NCI-H1417 (cell line): ENCODE data around the gene EIF2B1.
"Not testable (repeated sequence)": the region's sequence is repeated elsewhere in the genome, so short reads cannot be mapped to it uniquely, and the experiment has no call there.

ENCODE experiments used
- DNase-seq, 3 experiments: peaks; one replicate each; lab custom pipeline; 2025; lab: John Stamatoyannopoulos, UW

Gene EIF2B1

DNA sequence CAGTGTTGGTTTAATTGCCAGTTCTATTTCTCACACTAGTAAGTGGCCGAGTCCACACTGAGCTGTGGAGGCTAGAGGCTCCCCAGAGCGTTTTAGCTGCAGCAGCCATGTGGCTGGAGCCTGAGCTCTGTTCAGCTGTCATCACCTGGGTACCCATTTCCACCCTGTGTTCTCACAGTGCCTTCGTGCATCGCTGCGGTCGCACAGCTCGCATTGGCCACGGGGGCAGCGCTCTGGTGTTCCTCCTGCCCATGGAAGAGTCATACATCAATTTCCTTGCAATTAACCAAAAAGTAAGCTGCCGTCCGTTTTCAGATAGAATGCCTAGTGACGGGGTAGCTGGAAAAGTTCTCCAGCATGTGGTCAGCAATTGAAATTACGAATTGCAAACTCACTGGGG, 15.9 kb downstream of the EIF2B1 start:
- DNase-seq = no peak

GRCh38 chr12:123617144-123617543, 16.3 kb downstream of the EIF2B1 start:
- DNase-seq = no peak

GRCh38 chr12:123614531-123614930, 19.0 kb downstream of the EIF2B1 start:
- DNase-seq = no peak

GRCh38 chr12:123614110-123614509, 19.4 kb downstream of the EIF2B1 start:
- DNase-seq = no peak

DNA sequence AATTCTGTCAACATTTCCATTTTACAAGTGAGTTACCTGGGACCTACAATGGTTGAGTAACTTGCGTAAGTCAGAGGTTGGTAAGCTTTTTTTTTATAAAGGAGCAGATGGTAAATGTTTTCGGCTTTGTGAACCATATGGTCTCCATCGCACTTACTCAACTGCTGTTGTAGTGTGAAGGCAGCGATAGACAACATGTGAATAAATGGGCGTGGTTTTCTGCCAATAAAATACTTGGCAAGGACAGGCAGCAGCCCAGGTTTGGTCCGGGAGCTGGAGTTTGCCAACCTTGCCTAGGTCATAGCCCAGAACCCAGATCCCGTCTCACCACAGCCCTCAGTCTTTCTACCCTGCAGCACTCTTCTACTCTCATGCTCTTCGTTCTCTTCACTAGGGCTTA, 25.3 kb downstream of the EIF2B1 start:
- no peak for DNase-seq

- no peak for DNase-seq
Observed at GRCh38 chr12:123607756-123608155, 25.7 kb downstream of the EIF2B1 start.

DNA sequence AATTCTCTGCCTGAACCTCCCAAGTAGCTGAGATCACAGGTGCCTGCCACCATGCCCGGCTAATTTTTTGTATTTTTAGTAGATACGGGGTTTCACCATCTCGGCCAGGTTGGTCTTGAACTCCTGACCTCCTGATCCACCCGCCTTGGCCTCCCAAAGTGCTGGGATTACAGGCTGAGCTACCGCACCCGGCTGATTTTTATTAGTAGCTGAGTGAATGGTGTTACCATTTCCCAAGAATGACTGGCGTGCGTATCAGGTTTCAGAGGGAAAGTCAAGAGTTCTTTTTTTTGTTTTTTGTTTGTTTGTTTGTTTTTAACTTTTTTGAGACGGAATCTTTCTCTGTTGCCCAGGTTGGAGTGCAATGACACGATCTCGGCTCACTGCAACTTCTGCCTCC, 30.0 kb downstream of the EIF2B1 start:
- not testable (repeated sequence) for DNase-seq

DNA sequence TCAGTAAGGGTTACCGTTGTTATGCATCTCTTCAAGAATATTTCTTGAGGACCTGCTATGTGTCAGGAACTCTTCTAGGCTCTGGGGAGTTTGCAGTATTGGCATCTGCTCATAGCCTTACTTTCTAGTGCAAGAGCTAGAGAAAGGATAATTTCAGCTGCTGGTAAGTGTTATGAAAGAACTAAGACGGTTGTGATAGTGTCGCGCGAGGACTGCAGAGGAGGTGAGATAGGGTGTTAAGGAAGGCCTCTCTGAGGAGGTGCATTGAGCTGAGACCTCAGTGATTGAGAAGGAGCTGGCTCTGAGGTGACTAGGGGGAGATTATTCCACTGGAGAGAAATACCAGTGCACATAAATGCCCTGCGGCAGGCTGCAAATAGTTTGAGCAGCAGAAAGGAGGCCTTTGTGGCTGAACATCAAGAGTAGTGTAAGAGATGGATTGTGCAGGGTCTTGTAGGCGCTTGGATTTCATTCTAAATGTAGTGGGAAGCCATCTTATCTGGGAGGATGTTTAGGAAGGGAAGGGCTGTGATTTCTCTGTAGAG, 30.8 kb downstream of the EIF2B1 start:
- DNase-seq = peak in 1 of 3 experiments; percentile 43

DNA sequence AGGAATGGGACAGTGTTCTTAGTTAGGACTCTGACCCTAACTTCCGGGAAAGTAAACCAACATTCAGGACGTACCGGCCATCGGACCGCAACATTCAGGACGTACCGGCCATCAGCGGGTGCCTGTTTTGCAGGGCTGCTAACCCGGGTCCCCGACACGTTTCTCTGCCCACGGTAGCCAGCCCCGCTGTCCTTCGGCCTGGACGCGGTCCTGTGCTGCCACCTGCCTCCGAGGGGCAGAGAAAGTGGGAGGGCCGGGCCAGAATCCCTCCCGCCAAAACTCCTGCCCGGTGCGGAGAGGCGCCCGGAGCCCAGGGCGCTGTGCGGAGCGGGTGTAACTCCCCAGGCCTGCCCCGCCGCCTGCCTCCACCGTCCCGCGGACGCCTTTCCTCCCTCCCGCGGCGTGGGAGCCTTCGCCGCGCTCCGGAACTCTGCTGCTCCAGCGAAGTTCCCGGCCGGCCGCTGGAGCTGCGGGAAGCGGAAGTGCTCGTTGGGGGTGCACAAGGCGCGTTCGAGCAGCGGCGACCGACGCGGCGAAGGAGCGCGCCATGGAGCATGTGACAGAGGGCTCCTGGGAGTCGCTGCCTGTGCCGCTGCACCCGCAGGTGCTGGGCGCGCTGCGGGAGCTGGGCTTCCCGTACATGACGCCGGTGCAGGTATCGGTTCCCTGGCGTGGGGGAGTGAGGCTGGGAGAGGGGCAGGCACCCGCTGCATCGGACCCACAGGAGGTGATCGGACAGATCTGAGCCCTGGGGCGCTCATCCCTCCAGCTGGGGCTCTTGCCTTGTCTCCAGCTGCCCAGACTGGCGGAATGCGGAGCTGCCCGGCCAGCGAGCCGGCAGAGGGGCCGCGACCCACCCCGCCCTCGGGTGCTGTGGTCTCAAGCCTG, 31.6 kb downstream of the EIF2B1 start, which contains the start of gene DDX55:
Gene DDX55, plus strand, starts transcription at position 498 of the 888 bp plus-strand sequence. Its CDS starts 50 bp downstream, at position 548.
- DNase-seq = peak; percentile 92 to 93 (median 93)

DNA sequence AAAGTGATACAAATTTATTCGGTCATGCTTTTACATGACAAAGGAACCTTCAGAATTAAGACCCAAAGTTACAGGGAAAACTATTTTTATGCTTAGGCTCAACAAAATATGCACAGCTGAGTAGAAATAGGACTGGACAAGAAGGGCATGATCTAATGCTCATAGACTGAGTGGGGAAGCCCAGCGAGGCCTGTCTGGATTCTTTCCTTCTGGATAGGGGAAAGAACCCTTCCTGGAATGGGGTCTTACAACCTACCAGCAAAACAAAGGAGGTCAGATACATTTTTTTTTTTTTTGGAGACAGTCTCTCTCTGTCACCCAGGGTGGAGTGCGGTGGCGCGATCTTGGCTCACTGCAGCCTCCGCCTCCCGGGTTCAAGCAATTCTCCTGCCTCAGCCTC, 33.8 kb downstream of the EIF2B1 start:
- no peak for DNase-seq

GRCh38 chr12:123599310-123599709, 34.2 kb downstream of the EIF2B1 start:
- DNase-seq = no peak

- no peak for DNase-seq
Observed at GRCh38 chr12:123598522-123598921, 35.0 kb downstream of the EIF2B1 start.

DNA sequence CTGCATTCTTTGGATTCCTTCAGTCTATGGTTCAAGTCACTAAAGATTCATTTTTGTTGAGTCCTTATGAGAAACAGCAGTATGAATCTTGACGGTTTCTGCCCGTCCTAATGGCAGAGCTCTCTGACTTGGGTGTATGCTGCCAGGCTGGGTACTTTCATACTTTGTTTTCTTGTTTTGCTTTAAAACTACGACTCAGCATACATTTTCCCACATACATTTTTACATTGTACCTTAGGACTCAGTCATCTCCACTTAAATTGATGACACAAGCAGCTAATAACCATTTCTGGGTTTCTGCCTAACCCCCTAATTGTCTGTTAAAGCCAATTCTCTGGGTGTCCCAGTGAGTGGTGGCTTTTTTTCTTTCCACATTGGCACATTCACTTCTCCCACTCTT, 36.4 kb downstream of the EIF2B1 start:
- DNase-seq = no peak

- no peak for DNase-seq
Observed at GRCh38 chr12:123595729-123596128, 37.8 kb downstream of the EIF2B1 start.

- no peak for DNase-seq
Observed at GRCh38 chr12:123591702-123592481, 41.6 kb downstream of the EIF2B1 start.

- no peak for DNase-seq
Observed at GRCh38 chr12:123580772-123581171, 52.7 kb downstream of the EIF2B1 start.

- not testable (repeated sequence) for DNase-seq
Observed at GRCh38 chr12:123578829-123579228, 54.7 kb downstream of the EIF2B1 start.

DNA sequence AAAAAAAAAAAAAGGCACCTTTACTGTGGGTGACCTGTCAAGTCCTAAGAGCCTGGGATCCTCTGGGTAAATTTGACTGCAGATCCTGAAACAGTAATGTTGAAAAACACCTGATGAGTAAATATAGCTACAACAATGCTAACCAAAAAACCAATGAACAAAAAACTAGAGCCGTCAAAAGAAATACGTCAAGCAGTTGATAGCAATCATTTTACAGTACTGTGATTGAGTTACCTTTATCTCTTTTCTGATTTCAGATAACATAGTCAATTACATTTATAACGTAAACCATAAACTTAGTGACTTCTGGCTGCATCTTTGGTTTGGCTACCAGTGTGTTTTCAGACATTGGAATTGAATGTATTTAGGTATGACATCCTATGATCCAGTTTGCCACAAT, 55.2 kb downstream of the EIF2B1 start:
- DNase-seq = no peak

DNA sequence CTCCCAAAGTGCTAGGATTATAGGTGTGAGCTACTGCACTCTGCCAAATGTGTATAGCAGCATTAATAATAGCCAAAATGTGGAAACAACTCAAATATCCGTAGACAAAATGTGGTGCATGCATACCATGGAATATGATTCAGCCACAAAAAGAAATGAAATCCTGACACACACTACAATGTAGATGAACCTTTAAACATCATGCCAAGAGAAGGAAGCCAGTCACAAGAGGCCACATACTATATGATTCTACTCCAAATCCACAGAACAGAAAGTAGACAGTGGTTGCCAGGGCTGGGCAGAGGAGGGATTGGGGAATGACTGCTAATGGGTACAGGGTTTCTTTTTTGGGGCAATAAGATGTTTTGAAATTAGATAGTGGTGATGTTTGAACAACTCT, 56.9 kb downstream of the EIF2B1 start:
- DNase-seq = no peak

GRCh38 chr12:123573870-123574269, 59.6 kb downstream of the EIF2B1 start:
- no peak for DNase-seq

- DNase-seq = no peak
Observed at GRCh38 chr12:123572391-123572790, 61.1 kb downstream of the EIF2B1 start.

- DNase-seq = peak in 1 of 3 experiments; percentile 9
Observed at GRCh38 chr12:123571343-123571813, 62.1 kb downstream of the EIF2B1 start.
